Vagina (tissue), 2 donors: ENCODE results near the gene RXFP1. TPM values are rescaled to one million over a fixed set of nuclear protein-coding genes. Genes with fewer than 3 reads are reported as not detected.

Experiments
- DNase-seq, 2 donors: peaks; one replicate each; pipeline ENCODE4 v3.0.0-alpha.2; 2017; ENCODE audit errors: extremely low spot score in 2 of 2
- H3K27ac ChIP-seq: fragments of 200-600 bp; sonication (generic); one replicate; pipeline ENCODE4 v1.5.1; 2019
- H3K27me3 ChIP-seq: fragments of 200-600 bp; sonication (generic); one replicate; pipeline ENCODE4 v1.5.1; 2019
- H3K36me3 ChIP-seq, 2 donors: fragments of 200-600 bp; sonication (generic); one replicate each; pipeline ENCODE4 v1.5.1; 2017 to 2019
- H3K4me1 ChIP-seq: fragments of 200-600 bp; sonication (generic); one replicate; pipeline ENCODE4 v1.5.1; 2019
- H3K4me3 ChIP-seq, 2 donors: fragments of 200-600 bp; sonication (generic); 1 replicate in 1 of 2; 2 replicates in 1 of 2; pipeline ENCODE4 v1.5.1; 2016 to 2019
- H3K9me3 ChIP-seq: fragments of 200-600 bp; sonication (generic); one replicate; pipeline ENCODE4 v1.5.1; 2019
- POLR2A ChIP-seq, 2 donors: fragments of 450-650 bp; IDR thresholded peaks; one replicate each; pipeline ENCODE4 v1.6.1; 2017; ENCODE audit warnings: antibody characterized with exemption in 2 of 2, mild to moderate bottlenecking in 2 of 2, moderate library complexity in 2 of 2
- POLR2AphosphoS5 ChIP-seq, 2 donors: sonication (generic); formaldehyde crosslinking; IDR thresholded peaks; one replicate each; pipeline ENCODE4 v1.9.0; 2017; ENCODE audit warnings: antibody characterized with exemption in 2 of 2, mild to moderate bottlenecking in 2 of 2, low read depth in 1 of 2; ENCODE audit not compliant: insufficient read depth in 1 of 2
- intact Hi-C: fragments of 100-400 bp; cut with DNase I; formaldehyde crosslinking; loops from one replicate; pipeline ENCODE4 v1.15.1; 2023
- total RNA-seq: library from RNA; depleted of rRNA; stranded (reverse); fragments of >200 nt; gene quantifications from one replicate; pipeline ENCODE4 v1.2.3, GENCODE V29; 2016
- TF ChIP-seq, protein P1 (sequence below), 3 experiments: fragments of 450-650 bp in 2 of 3; fragments of 200-600 bp in 1 of 3; sonication (generic) in 1 of 3; IDR thresholded peaks; one replicate each; pipeline ENCODE4 v1.5.1; 2017 to 2019; ENCODE audit warnings: antibody characterized with exemption in 3 of 3, mild to moderate bottlenecking in 2 of 3, moderate library complexity in 2 of 3

RXFP1 gene
- total RNA-seq, 1 donor from 2014 or later, result 1.5 TPM

DNA sequence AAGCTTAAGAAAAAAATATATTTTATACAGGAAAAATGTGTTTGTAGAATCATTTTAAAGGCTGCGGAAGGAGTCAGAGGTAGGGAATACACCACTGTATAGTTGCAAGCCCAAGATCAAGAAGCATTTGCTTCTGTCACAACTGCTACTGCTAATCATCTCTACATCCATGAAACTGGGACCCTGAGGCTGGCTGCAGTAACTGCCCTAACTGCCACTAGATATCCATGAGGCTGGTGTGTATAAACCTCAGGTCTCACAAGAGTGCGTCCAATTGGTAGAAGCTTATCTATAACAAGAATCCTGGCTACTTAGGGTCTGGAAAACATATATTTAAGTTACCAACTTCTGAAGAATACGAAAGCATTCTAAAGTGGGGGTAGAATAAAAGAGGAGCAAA lies 69.1 kb downstream of the RXFP1 start:
- H3K4me1 ChIP-seq, result no peaks in the 10 kb centered on the region
- no peaks in the 10 kb centered on the region for H3K9me3 ChIP-seq
- intact Hi-C loops, result no loop called here
- H3K4me3 ChIP-seq, result no peak overlapping the region
- no peaks in the 10 kb centered on the region for H3K36me3 ChIP-seq
- DNase-seq, result no peak
- H3K27me3 ChIP-seq, result no peaks in the 10 kb centered on the region
- H3K27ac ChIP-seq, result no peak overlapping the region
- TF ChIP-seq, protein P1, sequence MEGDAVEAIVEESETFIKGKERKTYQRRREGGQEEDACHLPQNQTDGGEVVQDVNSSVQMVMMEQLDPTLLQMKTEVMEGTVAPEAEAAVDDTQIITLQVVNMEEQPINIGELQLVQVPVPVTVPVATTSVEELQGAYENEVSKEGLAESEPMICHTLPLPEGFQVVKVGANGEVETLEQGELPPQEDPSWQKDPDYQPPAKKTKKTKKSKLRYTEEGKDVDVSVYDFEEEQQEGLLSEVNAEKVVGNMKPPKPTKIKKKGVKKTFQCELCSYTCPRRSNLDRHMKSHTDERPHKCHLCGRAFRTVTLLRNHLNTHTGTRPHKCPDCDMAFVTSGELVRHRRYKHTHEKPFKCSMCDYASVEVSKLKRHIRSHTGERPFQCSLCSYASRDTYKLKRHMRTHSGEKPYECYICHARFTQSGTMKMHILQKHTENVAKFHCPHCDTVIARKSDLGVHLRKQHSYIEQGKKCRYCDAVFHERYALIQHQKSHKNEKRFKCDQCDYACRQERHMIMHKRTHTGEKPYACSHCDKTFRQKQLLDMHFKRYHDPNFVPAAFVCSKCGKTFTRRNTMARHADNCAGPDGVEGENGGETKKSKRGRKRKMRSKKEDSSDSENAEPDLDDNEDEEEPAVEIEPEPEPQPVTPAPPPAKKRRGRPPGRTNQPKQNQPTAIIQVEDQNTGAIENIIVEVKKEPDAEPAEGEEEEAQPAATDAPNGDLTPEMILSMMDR (IDR thresholded peaks at IDR 0.05), result no peak
- TF ChIP-seq POLR2A (IDR thresholded peaks at IDR 0.05) (no peak), POLR2AphosphoS5 (IDR thresholded peaks at IDR 0.05; ENCODE audit: insufficient read depth in 1 of 2, low read depth in 1 of 2) (no peak)

- Histone ChIP-seq H3K9me3 (no peaks in the 10 kb centered on the region), H3K36me3 (no peaks in the 10 kb centered on the region), H3K27me3 (no peaks in the 10 kb centered on the region), H3K27ac (no peak overlapping the region), H3K4me3 (no peak overlapping the region), H3K4me1 (no peaks in the 10 kb centered on the region)
- intact Hi-C loops, result no loop called here
- TF ChIP-seq, protein P1 (IDR thresholded peaks at IDR 0.05), result no peak
- TF ChIP-seq POLR2A (IDR thresholded peaks at IDR 0.05), result no peak
- no peak for TF ChIP-seq POLR2AphosphoS5 (IDR thresholded peaks at IDR 0.05; ENCODE audit: insufficient read depth in 1 of 2, low read depth in 1 of 2)
- DNase-seq, result no peak
These were observed 76.4 kb downstream of the RXFP1 start for GRCh38 chr4:158597879-158598596.

DNA sequence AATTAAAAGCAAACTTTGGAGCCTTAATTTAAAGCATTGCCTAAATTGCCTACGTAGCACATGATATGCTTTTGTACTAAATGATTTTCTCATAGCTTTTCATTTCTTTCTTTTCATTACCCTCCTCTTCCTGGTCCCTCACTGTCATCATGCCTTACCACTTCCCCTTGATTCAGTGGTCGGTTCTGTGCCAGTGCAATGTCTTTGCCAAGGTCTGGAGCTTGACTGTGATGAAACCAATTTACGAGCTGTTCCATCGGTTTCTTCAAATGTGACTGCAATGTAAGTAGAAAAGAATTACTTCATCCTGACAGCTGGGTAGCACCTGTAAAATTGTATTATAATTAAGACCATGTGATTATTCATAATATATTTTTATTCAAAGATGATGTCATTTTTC lies 77.5 kb downstream of the RXFP1 start:
- Histone ChIP-seq H3K4me1 (no peaks in the 10 kb centered on the region), H3K27me3 (no peaks in the 10 kb centered on the region), H3K36me3 (no peaks in the 10 kb centered on the region), H3K9me3 (no peaks in the 10 kb centered on the region), H3K27ac (no peak overlapping the region), H3K4me3 (no peak overlapping the region)
- no peak for DNase-seq
- intact Hi-C loops, result no loop called here
- no peak for TF ChIP-seq POLR2A (IDR thresholded peaks at IDR 0.05)
- TF ChIP-seq, protein P1 (IDR thresholded peaks at IDR 0.05), result no peak
- no peak for TF ChIP-seq POLR2AphosphoS5 (IDR thresholded peaks at IDR 0.05; ENCODE audit: insufficient read depth in 1 of 2, low read depth in 1 of 2)

DNA sequence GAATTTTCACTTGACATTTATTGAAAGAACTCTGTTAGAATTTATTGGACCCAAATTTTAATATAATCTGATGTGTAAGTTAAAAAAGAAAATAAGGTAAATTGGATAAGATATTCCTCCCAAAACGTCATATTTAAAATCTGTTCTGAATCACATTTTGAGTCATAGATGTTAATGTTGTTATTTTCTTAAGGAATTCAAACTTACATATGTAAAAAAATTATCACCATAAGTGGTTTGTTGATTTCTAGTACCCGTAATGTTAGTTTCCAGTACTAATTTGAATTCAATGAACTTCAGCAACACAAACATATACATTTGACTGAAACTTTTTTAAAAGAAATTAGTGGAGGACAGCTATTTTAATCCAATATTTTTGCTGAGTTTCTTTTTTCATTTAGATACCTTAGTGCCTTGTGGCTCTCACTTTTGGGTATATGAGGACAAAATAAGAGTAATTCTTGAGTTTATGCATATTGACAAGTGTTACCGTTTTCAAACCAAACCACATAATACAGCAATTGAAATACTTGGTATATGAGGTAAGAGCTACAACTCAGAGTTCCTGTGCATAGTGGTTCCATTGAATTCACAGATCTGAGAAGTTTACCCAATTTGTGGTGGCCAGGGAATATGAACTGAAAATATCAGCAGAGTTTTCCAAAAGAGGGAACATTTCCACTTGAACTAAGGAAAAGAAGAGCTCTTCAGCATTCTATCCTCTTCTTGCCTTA lies 78.2 kb downstream of the RXFP1 start:
- H3K27ac ChIP-seq, result no peak overlapping the region
- no peaks in the 10 kb centered on the region for H3K27me3 ChIP-seq
- H3K36me3 ChIP-seq, result no peaks in the 10 kb centered on the region
- no peak for DNase-seq
- no peaks in the 10 kb centered on the region for H3K9me3 ChIP-seq
- no peak for TF ChIP-seq POLR2A (IDR thresholded peaks at IDR 0.05)
- no peak for TF ChIP-seq POLR2AphosphoS5 (IDR thresholded peaks at IDR 0.05; ENCODE audit: insufficient read depth in 1 of 2, low read depth in 1 of 2)
- TF ChIP-seq, protein P1 (IDR thresholded peaks at IDR 0.05), result no peak
- H3K4me1 ChIP-seq, result no peaks in the 10 kb centered on the region
- no peak overlapping the region for H3K4me3 ChIP-seq
- intact Hi-C loops, result no loop called here

DNA sequence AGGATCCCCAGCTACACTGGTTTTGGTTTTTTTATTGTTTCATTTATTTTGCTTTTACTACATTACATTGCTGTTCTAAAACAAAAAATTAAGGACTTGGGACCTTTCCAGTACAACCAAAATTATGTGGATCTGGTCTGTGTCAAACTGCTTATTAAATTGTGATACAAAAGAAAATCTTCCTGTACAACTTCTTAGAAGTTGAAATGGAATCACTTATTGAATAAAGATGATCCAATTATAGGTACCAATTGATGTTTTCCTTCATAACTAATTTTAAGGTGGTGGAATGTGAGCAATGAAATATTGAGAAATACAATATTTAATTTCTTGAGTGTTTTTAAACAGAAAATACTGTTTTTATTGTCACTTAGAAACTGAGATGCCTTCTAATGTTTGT lies 82.7 kb downstream of the RXFP1 start:
- TF ChIP-seq, protein P1 (IDR thresholded peaks at IDR 0.05), result no peak
- TF ChIP-seq POLR2AphosphoS5 (IDR thresholded peaks at IDR 0.05; ENCODE audit: insufficient read depth in 1 of 2, low read depth in 1 of 2) (no peak), POLR2A (IDR thresholded peaks at IDR 0.05) (no peak)
- H3K27me3 ChIP-seq, result no peaks in the 10 kb centered on the region
- no peak for DNase-seq

More for the DNA sequence above, 82.7 kb downstream of the RXFP1 start:
- no peak overlapping the region for H3K27ac ChIP-seq
- no peaks in the 10 kb centered on the region for H3K9me3 ChIP-seq
- intact Hi-C loops, result no loop called here
- no peak overlapping the region for H3K4me3 ChIP-seq
- no peaks in the 10 kb centered on the region for H3K4me1 ChIP-seq
- no peaks in the 10 kb centered on the region for H3K36me3 ChIP-seq
